Neural progenitor cell (in vitro differentiated cells): ENCODE results near the gene DDOST.

Source experiments
- EZH2 ChIP-seq: fragments of 200-600 bp; sonication (generic); IDR thresholded peaks from 2 replicates; pipeline ENCODE4 v1.6.1; 2017; ENCODE audit warnings: antibody characterized with exemption, mild to moderate bottlenecking, moderate library complexity
- EZH2phosphoT487 ChIP-seq: fragments of 200-600 bp; sonication (generic); IDR thresholded peaks from 2 replicates; pipeline ENCODE4 v1.6.1; 2017; ENCODE audit warnings: antibody characterized with exemption
- TF ChIP-seq, protein P1 (sequence below): fragments of 200-600 bp; sonication (generic); IDR thresholded peaks from 2 replicates; pipeline ENCODE4 v1.5.1; 2017; ENCODE audit warnings: antibody characterized with exemption, mild to moderate bottlenecking

DNA sequence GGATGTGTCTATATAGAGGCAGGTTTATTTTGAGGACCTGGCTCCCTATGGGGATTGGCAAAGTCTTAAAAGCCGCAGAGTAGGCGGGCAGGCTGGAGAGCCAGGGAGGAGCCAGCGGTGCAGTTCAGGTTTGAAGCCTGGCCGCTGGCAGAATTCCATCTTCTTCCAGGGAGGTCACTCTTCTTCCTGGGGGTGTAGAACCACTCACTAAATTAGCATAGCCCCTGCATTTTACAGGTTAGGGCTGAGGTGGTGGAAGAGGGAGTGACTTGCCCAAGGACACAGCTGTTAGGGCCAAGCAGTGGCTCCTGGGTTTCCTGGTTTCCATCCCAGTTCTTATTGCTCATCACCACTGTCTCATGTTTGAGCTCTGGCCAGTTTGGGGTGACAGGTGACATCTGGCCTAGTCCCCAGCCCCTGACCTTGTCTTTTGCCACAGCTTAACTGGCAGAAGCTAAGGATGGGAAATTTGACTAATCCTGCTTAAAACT lies 26.5 kb downstream of the DDOST start:
- TF ChIP-seq, protein P1, sequence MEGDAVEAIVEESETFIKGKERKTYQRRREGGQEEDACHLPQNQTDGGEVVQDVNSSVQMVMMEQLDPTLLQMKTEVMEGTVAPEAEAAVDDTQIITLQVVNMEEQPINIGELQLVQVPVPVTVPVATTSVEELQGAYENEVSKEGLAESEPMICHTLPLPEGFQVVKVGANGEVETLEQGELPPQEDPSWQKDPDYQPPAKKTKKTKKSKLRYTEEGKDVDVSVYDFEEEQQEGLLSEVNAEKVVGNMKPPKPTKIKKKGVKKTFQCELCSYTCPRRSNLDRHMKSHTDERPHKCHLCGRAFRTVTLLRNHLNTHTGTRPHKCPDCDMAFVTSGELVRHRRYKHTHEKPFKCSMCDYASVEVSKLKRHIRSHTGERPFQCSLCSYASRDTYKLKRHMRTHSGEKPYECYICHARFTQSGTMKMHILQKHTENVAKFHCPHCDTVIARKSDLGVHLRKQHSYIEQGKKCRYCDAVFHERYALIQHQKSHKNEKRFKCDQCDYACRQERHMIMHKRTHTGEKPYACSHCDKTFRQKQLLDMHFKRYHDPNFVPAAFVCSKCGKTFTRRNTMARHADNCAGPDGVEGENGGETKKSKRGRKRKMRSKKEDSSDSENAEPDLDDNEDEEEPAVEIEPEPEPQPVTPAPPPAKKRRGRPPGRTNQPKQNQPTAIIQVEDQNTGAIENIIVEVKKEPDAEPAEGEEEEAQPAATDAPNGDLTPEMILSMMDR: no peak
- TF ChIP-seq EZH2: no peak
- no peak for TF ChIP-seq EZH2phosphoT487
